ENCODE results near the gene TIMM10B.

TIMM10B gene

DNA sequence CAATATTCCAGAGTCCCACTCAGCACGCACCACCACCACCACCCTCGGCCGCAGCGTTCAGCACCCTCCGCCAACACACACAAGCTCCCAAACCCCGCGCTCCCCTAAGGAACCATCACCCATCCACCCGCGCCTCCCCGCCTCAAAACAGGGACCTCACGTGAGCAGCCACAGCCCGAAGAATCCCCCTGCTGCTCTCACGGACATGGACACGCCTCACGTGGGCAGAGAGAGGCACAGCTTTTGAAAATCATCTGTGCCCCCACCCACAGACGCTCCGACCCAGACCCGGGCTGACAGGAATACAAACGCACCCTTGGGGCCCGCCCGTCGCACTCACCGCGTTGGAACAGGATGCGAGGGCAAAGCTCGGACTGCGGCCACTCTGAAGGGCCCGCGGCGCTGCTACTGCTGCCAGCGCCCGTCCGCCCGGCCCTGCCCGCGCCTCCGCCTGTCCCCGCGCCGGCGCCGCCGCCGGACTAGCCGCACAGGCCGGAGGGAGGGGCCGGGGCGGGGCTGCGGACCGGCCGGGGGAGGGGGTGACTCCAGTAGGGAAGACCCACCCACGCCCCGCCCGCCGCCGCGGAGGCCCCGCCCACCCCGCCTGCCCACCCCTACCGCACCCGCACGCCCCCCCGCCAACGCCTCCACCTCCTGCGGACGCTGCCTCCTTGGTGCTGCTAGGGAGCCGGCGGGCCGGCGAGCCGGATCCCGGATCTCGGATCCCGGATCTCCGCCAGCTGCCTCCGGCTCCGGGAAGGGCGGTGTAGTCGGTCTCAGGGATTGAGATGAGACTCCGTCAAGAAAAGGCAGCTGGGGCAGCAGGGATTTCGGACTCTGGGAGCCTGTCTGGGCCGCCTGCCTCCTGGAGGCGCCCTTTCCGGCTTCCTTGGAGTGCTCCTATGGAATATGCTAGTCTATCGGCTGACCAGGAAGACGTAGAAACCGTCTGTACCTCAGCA is 7.6 kb upstream of the TIMM10B start, which contains the start of gene TRIM3:
Gene TRIM3 (minus strand): TSS at position 491 of the 962 bp plus-strand sequence. CDS start 8,246 bp downstream, outside the sequence.
- peak; percentile 68 to 73 for DNase-seq

DNA sequence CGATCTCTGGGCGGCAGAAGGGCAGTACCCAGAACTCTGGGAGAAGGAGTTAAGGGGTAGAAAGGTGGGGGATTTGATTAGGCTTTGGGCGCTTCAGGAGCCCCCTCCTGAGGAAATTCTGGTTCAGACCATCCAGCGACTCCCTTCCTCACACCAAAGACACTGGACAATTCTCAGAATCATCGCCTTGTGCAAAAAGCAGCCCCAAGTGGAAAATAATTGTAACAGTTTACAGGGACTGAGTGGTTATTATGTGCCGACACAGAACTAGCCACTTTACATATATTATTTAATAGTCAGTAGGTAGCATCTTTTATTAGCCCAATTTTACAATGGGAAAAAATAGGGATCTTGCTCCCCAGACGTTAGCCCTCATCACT is 6.9 kb upstream of the TIMM10B start:
- DNase-seq: no peak

DNA sequence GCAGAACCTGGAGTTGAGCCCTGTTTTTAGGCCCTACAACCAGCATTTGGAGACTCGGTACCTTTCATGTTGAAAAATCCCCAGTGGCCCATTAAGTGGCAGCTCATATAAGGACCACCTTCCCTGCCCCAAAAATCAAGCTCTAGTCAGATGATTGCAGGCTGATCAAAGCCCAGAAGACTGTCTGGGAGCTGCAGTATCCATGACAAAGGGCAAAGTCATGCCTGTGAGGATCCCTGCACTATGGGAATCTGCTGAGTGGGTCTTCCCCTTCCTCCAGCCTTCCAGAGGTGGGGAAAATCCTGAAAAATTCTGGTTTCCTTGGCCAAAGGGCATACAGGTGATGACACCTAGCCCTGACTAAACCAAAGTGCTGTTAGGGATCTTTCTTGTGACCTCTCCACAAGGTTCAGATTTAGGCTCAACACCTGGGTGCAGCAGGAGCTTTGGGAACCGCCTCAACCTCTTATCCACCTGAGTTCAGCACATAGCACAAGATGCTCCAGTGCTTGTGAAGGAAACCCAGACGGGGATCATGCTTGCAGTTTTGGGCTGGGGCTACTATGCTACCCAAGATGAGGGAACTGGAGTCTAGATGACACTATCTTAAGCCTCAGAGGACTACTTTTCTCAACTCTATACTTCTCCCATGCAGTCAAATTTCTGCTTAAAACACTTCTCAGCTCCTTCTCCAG is 6.3 kb upstream of the TIMM10B start:
- DNase-seq: no peak

DNA sequence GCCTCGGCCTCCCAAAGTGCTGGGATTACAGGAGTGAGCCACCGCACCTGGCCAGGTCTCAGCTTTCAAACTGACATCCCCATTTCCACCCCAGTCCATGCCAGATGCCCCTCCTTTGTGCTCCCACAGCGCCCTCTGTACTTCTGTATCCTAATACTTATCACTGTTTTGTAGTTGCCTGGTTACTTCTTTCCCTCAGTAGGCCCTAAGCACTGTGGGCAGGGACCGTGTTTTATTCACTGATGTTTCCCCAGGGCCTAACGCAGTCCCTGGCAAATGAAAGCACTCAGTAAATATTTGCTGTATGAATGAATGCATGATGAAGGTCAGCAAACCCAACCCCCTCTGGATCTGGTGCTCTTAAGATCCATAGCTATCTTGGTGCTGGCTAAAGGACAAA is 5.4 kb upstream of the TIMM10B start:
- no peak for DNase-seq

DNA sequence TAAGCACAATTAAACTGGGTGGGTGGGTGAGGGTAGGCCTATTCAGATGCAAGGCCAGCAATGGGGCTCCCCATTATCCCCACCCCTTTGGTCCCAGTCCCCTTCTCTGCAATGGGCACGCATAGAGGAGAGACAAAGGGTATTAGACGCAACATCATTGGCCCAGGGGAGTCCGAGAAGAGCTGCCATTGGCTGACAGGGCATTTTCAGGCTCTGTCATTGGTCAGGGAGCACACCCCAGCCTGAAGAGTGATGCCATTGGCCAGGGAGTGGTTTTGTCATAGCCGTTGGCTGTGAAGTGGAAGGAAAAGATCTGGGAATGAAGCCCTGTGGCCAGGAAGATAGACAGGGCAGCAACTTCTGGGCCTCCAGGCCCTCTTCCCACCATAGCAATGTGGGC is 4.7 kb upstream of the TIMM10B start:
- DNase-seq: no peak

DNA sequence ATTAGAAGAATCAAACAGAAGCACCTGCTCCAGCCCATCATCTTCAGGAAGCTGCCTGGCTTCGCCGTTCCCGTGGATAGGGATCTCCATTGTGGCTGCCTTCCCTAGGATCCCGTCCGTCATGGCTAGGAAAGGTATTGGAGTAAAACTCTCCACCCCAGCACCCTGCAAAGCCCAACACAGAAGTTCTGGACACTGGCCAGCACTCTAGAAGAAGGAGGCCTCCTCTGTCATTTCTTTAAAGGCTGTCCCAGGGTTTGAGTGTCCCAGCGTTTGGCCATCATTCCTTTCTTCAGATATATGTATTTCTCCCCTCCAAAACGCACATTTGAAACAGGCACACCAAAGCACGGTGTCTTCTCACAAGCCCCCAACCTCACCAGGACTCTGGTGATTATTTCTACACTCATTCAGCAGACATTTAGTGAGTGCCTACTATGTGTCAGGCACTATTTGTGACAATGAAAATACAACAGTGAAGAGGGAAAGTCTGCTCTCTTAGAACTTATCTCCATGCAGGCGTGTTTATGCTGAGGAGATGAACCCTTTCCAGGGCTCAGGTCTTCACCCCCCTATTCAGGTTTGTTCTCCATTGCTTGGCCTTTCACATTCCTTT is 894 bp upstream of the TIMM10B start:
- no peak for DNase-seq

DNA sequence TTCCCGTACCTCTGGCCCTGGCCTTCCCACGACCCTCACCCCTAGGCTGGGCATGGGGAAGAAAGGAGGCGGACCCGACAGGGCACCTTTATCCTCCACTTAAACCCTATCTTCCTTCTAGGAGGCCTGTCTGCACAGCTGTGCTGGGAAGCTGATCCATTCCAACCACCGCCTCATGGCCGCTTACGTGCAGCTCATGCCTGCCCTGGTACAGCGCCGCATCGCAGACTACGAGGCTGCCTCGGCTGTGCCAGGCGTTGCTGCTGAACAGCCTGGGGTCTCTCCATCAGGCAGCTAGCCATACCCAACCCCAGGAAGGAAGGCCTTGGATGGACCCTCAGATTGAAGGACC is 599 bp downstream of the TIMM10B start:
- DNase-seq: no peak

DNA sequence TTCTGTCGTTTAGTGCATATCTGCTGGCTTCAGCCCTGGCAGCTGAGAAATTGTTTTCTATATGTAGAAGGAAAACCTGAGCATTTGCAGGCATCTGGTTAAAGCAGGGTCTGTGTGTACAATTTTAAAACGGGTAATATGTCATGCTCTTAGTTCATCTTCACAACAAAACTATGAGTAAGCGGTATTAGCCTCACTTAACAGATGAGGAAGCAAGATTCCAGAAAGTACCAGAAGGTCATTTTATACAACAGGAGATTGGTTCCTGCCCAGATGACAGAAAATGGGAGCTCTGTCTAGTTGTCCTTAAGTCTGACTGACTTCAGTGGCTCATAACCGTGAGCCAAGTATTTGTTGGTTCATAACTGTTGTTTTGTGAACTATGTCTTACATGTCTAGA is 1.1 kb downstream of the TIMM10B start:
- no peak for DNase-seq

DNA sequence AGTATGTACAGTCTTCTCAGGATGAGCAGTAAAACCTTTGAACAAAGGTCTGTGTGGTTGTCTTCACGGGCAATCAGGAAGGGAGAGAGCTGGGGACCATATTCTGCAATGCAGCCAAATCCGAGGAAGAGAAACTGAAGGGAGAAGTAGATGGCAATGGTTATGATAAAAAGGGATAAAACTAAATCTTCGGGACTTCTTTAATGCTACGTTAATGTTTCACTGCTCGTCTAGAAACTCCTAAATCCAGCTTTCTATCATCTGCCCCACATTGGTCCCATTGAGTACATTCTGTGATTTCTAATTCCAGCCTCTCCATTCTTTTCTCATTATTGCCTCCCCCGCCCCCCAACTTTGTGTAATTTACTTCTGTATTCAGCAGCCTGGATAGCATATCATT is 1.7 kb downstream of the TIMM10B start:
- no peak for DNase-seq

DNA sequence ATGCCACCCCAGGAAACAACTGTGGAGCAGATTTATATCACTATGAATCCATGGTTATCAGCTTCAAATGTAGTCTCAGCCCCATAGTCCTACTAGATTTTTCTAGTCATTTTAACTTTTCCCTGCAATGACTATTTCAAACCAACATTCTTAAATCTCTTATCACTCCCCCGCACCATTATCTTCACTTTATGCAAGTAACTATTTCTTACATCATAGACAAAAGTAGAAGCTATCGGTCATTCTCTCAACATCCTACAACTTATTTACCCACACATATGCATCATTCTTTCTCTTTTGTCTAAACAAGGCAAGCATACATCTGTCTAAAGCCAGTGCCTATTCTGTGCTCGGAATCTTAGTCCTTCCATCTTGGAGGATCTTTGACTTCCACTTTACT is 4.4 kb downstream of the TIMM10B start:
- DNase-seq: no peak

DNA sequence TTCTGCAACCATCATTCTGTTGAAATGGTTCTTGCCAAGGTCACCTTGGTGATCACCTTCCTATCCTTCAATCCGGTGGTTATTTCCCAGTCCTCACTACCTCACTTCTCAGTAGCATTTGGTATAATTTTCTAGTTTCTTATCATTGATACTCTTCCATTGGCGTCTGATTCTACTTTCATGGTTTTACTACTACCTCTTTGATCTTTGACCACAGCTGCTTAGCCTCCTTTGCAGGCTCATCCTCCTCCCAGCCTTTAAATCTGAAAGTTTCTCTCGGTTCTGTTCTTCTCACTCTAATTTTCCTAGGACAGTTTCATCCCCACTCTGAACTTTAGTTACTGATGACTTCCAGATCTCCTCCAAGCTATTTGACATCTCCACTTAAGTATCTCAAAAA is 5.0 kb downstream of the TIMM10B start:
- no peak for DNase-seq

DNA sequence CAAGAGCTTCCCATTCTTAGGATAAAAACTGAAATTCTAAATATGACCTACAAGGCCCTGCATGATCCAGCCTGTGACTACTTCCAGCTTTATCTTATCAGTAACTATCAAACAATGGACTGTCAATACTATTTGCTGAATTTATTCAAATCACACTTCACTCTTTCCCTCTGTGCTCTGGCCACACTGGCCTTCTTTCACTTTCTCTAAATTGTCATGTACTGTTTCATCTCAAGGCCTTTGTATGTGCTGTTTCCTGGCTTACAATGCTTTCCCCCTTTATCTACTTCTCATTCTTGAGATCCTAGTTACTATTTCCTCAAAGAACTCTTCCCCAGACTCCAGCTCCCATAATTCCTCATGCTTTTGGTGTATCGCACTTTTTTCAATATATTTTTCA is 5.6 kb downstream of the TIMM10B start:
- no peak for DNase-seq

DNA sequence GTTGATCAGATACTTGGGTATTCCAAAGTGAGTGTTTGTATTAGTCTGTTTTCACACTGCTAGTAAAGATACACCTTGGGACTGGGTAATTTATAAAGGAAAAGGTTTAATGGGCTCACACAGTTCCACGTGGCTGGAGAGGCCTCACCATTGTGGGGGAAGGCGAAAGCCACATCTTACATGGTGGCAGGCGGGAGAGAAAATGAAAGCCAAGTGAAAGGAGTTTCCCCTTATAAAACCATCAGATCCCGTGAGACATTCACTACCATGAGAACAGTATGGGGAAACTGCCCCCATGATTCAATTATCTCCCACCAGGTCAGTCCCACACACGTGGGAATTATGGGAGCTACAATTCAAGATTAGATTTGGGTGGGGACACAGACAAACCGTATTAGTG is 7.0 kb downstream of the TIMM10B start:
- no peak for DNase-seq

DNA sequence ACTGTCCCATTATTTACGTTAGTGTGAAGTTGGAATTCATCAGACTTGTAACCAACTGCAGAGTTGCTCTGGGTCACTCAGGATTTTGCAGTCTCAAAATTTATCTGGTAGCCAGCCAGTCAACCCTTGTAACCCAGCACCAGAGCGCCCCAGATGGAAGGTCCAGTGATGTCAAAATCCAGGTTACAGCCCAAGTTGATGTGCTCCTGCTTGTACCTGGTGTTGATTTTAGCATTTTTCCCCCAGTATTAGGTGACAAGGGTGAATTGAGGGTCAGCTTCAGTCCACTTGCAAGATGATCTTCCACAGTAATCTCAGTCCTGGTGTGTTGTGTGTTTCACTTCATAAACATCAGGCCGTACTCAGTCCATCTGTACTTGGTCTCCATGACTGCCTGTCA is 7.5 kb downstream of the TIMM10B start:
- DNase-seq: no peak

DNA sequence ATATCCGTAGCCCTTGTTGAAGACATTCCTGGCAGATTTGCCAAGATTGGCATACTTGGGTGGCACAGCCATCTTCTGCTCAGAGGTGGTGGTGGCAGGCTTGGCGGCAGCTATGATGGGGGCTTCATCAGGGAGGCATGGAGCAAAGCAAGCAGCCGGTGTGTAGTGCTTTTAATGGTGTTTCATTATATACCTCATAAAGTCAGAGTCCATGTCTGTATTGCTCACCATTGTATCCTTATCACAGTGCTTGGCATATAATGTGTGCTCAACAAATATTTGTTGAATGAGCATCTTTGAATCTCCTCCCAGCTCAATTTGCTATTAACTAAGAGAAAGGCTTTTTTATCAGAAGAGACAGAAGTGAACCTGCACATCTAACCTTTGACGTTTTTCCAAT is 8.0 kb downstream of the TIMM10B start:
- DNase-seq: no peak

DNA sequence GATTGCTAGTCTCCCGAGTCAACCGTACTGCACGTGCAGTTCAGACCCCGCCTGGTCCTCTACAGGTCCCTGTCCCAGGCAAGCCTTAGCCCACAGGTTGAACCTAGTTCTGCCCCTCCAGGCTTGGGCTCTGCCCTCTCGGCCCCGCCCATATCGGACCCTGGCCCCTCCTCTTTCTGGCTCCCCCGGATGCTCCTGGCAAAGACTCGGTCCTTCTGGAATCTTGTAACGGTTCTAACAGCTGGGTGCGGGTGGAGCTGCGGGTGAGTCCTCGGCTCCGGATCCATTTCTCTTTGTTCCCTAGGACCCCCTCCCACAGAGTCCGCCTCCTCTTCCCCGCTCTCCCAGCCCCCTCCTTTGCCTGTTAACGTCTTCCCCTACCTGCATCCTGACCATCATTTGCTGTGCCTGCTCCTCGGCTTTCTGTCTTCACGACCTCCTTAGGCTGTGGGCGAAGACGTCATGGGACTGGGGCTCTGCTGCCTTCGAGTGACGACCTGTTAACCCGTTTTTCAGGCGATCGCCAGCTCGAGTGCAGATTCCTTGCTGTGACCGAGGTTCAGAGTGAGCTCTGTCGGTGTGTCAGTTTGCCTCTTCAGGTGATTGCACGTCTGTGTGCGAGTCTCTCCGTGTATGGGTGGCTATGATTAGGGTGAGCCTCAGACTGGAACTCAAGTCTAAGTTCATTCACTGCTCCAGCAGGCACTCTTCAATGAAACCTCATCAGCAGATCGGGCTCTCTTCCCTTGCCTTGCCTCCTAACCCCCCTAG is 16.0 kb downstream of the TIMM10B start, which contains the start of gene DNHD1:
Gene DNHD1 (plus strand): TSS at position 212 of the 771 bp plus-strand sequence. CDS start 936 bp downstream, outside the sequence.
- DNase-seq: no peak

DNA sequence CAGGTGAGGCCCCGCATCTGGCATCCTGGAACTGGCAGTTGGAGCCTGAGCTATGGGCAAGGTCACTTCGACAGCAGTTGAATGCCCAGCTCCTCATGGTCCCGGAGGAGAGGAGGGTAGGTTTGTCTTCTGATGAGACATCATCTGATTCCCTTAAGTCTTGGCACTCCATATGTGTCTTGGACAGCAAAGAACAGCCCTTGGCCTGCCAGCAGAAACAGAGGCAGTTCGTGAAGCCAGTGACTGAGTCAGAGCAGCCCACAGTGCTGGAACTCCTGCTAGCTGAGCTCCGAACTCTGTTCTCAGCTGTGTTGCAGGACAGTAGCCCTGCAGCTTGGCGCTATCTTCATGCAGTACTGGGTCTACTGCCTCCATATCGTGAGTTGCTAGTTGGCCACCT is 16.8 kb downstream of the TIMM10B start:
- no peak for DNase-seq

DNA sequence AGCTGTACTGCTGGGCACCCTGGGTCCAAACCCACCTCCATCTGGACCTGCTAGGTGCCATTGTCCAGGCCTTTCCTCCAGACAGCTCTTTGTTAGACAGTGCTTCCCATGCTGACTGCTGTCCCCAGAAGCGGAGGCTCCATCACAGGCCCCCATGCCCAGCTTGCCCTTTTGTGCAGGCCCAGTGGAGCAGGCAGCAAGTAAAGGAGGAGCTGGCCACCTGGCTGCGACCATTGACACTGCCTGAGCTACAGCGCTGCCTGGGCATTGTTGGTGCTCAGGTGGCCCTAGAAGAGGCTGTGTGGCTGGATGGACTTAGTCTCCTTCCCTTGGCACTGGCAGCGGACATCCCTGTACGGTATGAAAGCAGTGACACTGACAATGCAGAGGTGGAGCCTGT is 17.2 kb downstream of the TIMM10B start:
- DNase-seq: no peak

DNA sequence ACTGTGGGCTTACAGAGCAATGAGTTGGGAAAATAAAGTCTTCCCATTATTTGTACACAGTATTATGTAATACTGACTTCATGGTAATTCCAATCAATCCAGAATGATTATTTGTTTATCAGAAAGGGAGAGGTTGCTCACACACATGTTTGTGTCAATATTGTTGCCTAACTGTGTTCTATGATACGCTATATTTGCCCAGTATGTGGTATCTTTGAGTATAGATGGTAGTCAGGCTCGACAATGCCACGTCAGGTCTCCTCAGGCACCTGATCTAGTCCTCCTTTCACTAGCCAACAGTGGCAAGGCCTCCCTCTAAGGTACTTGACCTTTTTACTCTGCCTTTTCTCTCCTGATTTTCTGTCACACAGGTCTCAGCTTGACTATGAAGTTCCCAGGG is 21.1 kb downstream of the TIMM10B start:
- no peak for DNase-seq

DNA sequence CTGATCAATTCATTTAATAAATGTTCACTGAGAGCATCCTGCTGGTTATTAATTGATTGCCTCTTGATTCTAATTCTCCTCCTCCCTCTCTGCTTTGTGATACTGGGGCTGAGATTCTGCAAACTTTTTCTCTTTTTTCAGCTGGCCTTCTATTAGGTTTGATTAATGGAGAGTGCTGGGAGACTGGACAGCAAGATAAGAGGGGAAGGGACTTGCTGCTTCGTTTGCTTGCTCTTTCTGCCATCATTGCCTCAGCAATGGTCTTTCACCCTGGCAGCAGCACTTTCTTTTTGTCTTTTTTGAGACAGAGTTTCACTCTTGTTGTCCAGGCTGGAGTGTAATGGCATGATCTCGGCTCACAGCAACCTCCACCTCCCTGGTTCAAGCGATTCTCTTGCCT is 22.9 kb downstream of the TIMM10B start:
- DNase-seq: no peak

DNA sequence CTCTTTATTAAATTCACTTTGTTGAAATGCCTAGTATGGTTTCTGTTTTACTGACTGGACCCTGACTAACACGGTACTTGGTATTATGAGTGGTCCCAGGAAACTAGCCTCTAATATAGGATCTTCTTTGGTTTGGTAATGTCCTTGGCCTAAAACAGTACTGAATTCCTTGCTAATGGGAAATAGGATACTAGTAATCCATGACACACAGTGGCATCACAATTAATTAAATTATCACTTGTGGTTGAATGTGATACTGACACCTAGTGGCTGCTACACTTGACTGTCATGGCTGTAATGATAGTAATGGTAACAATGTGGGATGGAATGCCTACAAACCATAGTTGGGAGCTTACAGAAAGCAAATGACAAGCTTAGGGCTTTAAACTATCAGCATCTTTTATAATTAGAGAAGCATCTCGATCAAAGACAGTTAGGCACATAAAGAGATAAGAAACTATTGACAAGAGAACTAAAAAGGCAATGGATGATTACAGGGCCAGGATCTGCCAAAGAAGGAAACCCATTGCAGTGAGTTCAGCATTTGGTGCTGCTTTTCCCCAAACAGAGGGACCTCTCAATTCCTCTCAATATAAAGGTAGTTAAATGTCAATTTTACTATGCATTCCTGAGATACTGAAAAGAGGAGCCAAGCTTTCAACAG is 24.4 kb downstream of the TIMM10B start:
- no peak for DNase-seq

DNA sequence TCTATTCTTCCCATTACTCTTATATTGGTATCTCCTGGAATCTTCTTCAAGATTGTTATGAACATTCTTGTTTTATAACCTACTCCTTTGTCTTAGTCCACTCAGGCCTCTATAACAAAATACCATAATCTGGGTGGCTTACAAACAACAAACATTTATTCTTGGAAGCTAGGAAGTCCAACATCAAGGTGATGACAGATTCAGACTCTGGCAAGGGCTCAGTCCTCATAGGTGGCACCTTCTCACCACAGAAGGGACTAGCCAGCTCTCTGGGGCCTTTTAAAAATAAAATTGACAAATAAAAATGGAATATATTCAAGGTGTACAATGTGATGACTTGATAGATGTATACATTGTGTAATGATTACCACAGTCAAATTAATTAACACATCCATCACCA is 35.6 kb downstream of the TIMM10B start:
- DNase-seq: no peak

All from stimulated activated CD4-positive, alpha-beta T cell treated with anti-CD3 and anti-CD28 coated beads, Interleukin-4, amount 100 ng/mL, for 4 hours (primary cell).